ENCODE measurements around the gene SCTR. TPM values are rescaled to one million over a fixed set of nuclear protein-coding genes. Genes with fewer than 3 reads are reported as not detected.

Gene SCTR
- total and polyA plus RNA-seq, 3 donors from 2014 or later, result 1.1 to 6.6 (median 2.0) TPM

DNA sequence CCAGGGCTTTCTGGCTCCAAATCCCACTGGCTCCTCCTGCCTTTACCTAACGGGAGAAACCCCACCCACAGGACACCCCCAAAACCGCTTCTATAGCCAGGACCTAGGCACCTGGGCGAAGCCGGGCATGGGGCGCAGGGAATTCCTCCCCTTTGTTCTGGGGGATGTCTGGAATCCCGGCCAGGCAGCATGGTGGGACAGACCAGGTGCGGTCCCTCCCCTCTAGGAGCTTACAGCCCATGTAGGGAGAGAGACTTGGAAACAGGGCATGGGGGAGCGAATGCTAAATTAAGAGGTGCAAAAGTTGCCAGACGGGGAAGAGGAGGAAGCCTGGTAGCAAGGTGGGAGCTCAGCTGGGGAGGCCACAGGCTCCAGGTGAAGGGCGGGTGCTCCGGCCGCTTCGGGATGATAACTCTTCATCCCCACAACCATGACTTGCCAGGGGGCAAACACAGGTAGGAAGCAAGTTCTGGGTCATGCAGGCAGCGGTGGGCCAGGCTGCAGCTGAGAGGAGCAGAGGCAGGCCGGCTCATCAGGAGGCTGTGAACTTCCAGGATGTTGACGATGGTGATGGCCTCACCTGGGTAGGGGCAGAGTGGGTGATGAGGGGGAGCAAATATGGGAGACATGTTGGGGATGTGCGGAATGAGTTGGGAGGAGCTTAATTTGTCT is 91.3 kb downstream of the SCTR start:
- WGBS, 2 donors, result 85% methylated on average over 10 to 17 of the region's 17 CpGs
- no peak for DNase-seq
- peak overlapping the region; percentile 70 to 76 for H3K27ac ChIP-seq

DNA sequence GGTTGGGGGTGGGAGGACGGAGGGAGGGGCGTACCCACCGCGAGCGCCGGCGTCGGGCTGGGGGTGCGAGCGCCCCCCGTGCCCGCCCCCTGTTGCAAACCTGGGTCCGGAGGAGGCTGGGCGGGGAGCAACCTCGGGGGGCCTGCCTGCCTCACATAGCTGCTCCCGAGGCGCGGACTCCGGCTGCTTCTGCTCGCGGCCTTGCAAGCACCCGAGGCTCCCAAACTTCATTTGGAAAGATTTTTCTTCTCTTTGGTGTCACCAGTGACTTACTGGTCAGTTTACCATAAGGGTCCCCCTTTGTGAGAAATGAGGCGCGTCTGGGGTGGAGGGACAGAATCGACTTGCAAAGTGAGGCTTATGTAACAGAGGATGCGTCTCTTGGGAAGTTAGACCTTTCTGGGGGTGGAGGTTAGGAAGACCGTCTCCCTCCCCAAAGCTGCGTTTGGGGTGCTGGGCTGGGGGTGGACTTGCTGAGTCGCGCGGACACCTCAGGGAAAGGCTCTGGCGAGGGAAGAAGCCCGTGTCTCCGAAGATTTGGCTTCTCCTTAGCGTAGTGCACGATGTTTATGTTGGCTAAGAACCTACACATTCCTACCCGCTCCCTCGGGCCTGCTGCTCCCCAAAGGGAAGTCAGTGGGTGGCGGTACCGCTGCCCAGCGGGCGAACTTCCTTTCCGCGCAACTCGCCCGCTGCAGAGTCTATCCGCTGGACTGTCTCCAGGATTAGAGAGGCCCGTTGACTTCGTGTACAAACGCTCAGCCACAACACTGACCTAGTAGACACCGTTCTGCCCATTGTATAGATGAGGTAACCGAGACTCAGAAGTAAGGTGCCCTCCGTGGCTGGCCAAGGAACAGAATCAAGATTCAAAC is 92.1 kb downstream of the SCTR start:
- no peak for DNase-seq

More for the DNA sequence above, 91.3 kb downstream of the SCTR start:
- intact Hi-C loops (cut with DNase I; ENCODE audit: low total_unique reads), result no loop called here
- TF ChIP-seq, protein P1, sequence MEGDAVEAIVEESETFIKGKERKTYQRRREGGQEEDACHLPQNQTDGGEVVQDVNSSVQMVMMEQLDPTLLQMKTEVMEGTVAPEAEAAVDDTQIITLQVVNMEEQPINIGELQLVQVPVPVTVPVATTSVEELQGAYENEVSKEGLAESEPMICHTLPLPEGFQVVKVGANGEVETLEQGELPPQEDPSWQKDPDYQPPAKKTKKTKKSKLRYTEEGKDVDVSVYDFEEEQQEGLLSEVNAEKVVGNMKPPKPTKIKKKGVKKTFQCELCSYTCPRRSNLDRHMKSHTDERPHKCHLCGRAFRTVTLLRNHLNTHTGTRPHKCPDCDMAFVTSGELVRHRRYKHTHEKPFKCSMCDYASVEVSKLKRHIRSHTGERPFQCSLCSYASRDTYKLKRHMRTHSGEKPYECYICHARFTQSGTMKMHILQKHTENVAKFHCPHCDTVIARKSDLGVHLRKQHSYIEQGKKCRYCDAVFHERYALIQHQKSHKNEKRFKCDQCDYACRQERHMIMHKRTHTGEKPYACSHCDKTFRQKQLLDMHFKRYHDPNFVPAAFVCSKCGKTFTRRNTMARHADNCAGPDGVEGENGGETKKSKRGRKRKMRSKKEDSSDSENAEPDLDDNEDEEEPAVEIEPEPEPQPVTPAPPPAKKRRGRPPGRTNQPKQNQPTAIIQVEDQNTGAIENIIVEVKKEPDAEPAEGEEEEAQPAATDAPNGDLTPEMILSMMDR (IDR thresholded peaks at IDR 0.05), result no peak
- no peak for TF ChIP-seq POLR2A (IDR thresholded peaks at IDR 0.05)
- Histone ChIP-seq H3K9me3 (no peaks in the 10 kb centered on the region), H3K4me3 (peak overlapping the region; percentile 63 to 64), H3K36me3 (ENCODE audit: low read depth, missing control alignments) (no peaks in the 10 kb centered on the region), H3K4me1 (peaks cover 10% of the 10 kb centered on the region), H3K27me3 (no peaks in the 10 kb centered on the region)

DNA sequence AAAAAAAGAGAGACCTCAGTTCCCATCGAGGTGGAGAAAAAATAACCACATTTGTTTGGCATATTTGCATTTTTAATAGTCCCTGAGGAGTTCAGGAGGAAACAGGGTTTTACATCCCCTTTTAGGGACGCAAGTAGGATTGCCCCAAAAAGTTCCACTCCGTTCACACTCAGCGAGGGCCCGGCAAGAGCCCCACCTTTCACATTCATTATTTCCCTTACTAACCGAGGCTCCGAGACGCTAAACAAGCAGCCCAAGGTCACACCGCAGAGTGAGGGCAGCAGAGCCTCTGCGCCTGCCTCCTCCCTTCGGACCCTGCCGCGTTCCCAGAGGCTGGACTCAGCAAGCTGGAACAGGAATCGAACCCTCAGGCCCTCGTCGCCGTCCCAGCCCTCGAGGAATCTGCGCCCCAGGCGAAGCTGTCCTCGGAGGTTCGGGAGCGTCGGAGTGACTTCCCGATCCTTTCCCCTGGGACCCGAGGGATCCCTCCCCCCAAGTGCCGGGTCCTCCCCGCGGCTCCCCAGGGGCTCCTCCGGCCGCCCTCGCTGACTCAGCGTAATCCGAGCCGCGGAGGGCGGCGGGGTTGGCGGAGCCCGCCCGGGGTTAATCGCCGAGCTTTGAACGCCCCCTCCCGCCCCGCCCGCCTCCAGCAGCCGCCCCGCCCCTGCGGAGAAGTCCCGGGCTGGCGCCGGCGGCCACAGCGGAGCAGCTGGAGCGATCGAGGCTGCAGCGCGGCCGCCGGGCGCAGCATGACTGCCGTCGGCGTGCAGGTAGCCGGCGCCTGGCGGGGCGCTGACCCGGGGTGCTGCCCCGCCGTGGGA is 92.9 kb downstream of the SCTR start, which contains the start of gene TMEM37:
TMEM37 (plus strand) TSS at position 700 of the 821 bp plus-strand sequence; CDS start at position 750, 50 bp downstream.
- Histone ChIP-seq H3K4me1 (peaks cover 18% of the 10 kb centered on the region), H3K4me3 (peak within 1 kb of the TSS; percentile 63 to 64), H3K36me3 (ENCODE audit: low read depth, missing control alignments) (no peaks in the 10 kb centered on the region), H3K9me3 (no peaks in the 10 kb centered on the region), H3K27ac (peak within 1 kb of the TSS; percentile 70 to 76), H3K27me3 (no peaks in the 10 kb centered on the region)
- intact Hi-C loops (cut with DNase I; ENCODE audit: low total_unique reads), result no loop called here
- TF ChIP-seq, protein P1 (IDR thresholded peaks at IDR 0.05), result no peak
- TF ChIP-seq POLR2A (IDR thresholded peaks at IDR 0.05), result no peak
- peak; percentile 61 for DNase-seq
- WGBS, 2 donors, result 1 to 7% methylated on average over 8 to 66 of the region's 72 CpGs

More for the DNA sequence above, 92.1 kb downstream of the SCTR start:
- Histone ChIP-seq H3K27me3 (no peaks in the 10 kb centered on the region), H3K4me1 (peaks cover 10% of the 10 kb centered on the region), H3K27ac (peak overlapping the region; percentile 70 to 76), H3K9me3 (no peaks in the 10 kb centered on the region), H3K36me3 (ENCODE audit: low read depth, missing control alignments) (no peaks in the 10 kb centered on the region), H3K4me3 (peak overlapping the region; percentile 63 to 64)
- TF ChIP-seq POLR2A (IDR thresholded peaks at IDR 0.05), result no peak
- TF ChIP-seq, protein P1 (IDR thresholded peaks at IDR 0.05), result no peak
- intact Hi-C loops (cut with DNase I; ENCODE audit: low total_unique reads), result no loop called here
- WGBS, 2 donors, result 13 to 20% methylated on average over 35 to 53 of the region's 53 CpGs

DNA sequence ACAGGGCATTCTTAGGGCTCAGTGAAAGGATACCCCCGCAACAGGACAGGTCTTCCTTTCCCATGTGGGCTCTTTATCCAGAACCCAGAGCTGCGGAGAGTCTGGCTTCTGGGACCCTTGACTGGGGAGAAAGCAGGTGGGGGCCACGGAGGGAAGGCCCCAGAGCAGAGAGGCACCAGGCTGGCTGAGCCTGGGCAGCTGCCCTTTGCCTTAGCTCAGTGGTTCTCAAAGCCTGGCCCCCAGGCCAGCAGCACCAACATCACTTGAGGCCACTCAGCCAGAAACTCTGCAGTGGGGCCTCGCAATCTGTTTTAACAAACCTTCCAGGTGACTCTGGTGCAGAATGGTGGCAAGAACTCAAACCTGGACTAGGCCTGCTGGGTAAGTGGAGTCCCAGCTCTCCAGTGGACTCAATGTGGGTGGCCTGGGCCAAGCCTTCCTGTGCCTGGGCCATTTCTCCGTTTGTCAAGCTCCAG is 94.2 kb downstream of the SCTR start:
- Histone ChIP-seq H3K27ac (peak overlapping the region; percentile 10 to 69), H3K27me3 (no peaks in the 10 kb centered on the region), H3K36me3 (ENCODE audit: low read depth, missing control alignments) (no peaks in the 10 kb centered on the region), H3K9me3 (no peaks in the 10 kb centered on the region), H3K4me1 (peaks cover 23% of the 10 kb centered on the region), H3K4me3 (no peak overlapping the region)
- intact Hi-C loops (cut with DNase I; ENCODE audit: low total_unique reads), result no loop called here
- WGBS, 2 donors, result 91 to 94% methylated on average over 5 of the region's 5 CpGs
- no peak for DNase-seq
- TF ChIP-seq, protein P1 (IDR thresholded peaks at IDR 0.05), result no peak
- TF ChIP-seq POLR2A (IDR thresholded peaks at IDR 0.05), result no peak
